ENCODE measurements around the gene ADAMTS3. TPM values are rescaled to one million over a fixed set of nuclear protein-coding genes. Genes with fewer than 3 reads are reported as not detected.

Gene ADAMTS3
- total and polyA plus RNA-seq, 2 donors (not counting 1 experiment from before 2014, with no cell fraction given): not detected

- CTCF ChIA-PET: no interaction called here
- no peak overlapping the region for H3K4me3 ChIP-seq (ENCODE audit: control extremely low read depth in 1 of 5, extremely low read depth in 1 of 5, insufficient read depth in 1 of 5, low read depth in 2 of 5, low read length in 4 of 5)
- POLR2A ChIA-PET: no interaction called here
- no peak for TF ChIP-seq CTCF (IDR thresholded peaks at IDR 0.05)
- no peak for TF ChIP-seq EZH2 (IDR thresholded peaks at IDR 0.05; ENCODE audit: borderline replicate concordance, insufficient read depth, low read depth, low read length, poor library complexity, severe bottlenecking)
- peaks cover 45% of the 10 kb centered on the region for H3K27me3 Mint-ChIP-seq
- no peak overlapping the region for H3K27ac Mint-ChIP-seq
- DNase-seq: no peak
- intact Hi-C loops (cut with micrococcal nuclease): no loop called here
- peaks cover 25% of the 10 kb centered on the region for H3K4me1 Mint-ChIP-seq
- H3K4me1 ChIP-seq (ENCODE audit: control insufficient read depth in 2 of 2, insufficient read depth in 2 of 2, low read length in 2 of 2): peaks cover 17 to 20% of the 10 kb centered on the region in 2 donors
- H2AFZ ChIP-seq (ENCODE audit: insufficient read depth, low read depth, low read length, poor library complexity, severe bottlenecking): no peak overlapping the region
- no peaks in the 10 kb centered on the region for H3K36me3 ChIP-seq (replicated peaks in 1 of 2; ENCODE audit: control extremely low read depth in 1 of 2, control insufficient read depth in 1 of 2, extremely low read depth in 1 of 2, insufficient read depth in 2 of 2, low read length in 1 of 2)
- H3K4me3 Mint-ChIP-seq: no peak overlapping the region
- H3K27ac ChIP-seq (ENCODE audit: low read length in 2 of 2): no peak overlapping the region
- H3K27me3 ChIP-seq (replicated peaks in 1 of 4; ENCODE audit: control extremely low read depth in 1 of 4, control insufficient read depth in 3 of 4, insufficient read depth in 4 of 4, low read length in 3 of 4): peaks cover 0 to 20% (median 10%) of the 10 kb centered on the region in 4 experiments
- WGBS (ENCODE audit: insufficient coverage): 100% methylated on average over 1 of the region's 2 CpGs
- no peak overlapping the region for H3K4me2 ChIP-seq (replicated peaks; ENCODE audit: low read depth, low read length, poor library complexity, severe bottlenecking)
- no peak for ATAC-seq (ENCODE audit: low read depth)
- no peaks in the 10 kb centered on the region for H3K9me3 Mint-ChIP-seq (ENCODE audit: insufficient read depth)
- H3K79me2 ChIP-seq (ENCODE audit: control insufficient read depth, insufficient read depth, low read length): no peaks in the 10 kb centered on the region
- no peaks in the 10 kb centered on the region for H4K20me1 ChIP-seq (ENCODE audit: control insufficient read depth, insufficient read depth, low read length, poor library complexity, severe bottlenecking)
- peaks cover 0 to 4% (median 0%) of the 10 kb centered on the region in 3 donors for H3K9me3 ChIP-seq (ENCODE audit: control extremely low read depth in 1 of 3, control insufficient read depth in 2 of 3, insufficient read depth in 1 of 3, low read length in 2 of 3)
- no peak overlapping the region for H3K9ac ChIP-seq (ENCODE audit: low read length)
Observed at GRCh38 chr4:72566464-72566972, 2.5 kb downstream of the ADAMTS3 start.

- ATAC-seq (ENCODE audit: low read depth): no peak
- H3K27me3 Mint-ChIP-seq: peaks cover 33% of the 10 kb centered on the region
- Histone ChIP-seq H3K9me3 (ENCODE audit: control extremely low read depth in 1 of 3, control insufficient read depth in 2 of 3, insufficient read depth in 1 of 3, low read length in 2 of 3) (peaks cover 0 to 4% (median 0%) of the 10 kb centered on the region in 3 donors), H2AFZ (ENCODE audit: insufficient read depth, low read depth, low read length, poor library complexity, severe bottlenecking) (no peak overlapping the region), H3K79me2 (ENCODE audit: control insufficient read depth, insufficient read depth, low read length) (no peaks in the 10 kb centered on the region), H3K27me3 (replicated peaks in 1 of 4; ENCODE audit: control extremely low read depth in 1 of 4, control insufficient read depth in 3 of 4, insufficient read depth in 4 of 4, low read length in 3 of 4) (peaks cover 0 to 17% (median 9%) of the 10 kb centered on the region in 4 experiments), H4K20me1 (ENCODE audit: control insufficient read depth, insufficient read depth, low read length, poor library complexity, severe bottlenecking) (no peaks in the 10 kb centered on the region), H3K36me3 (replicated peaks in 1 of 2; ENCODE audit: control extremely low read depth in 1 of 2, control insufficient read depth in 1 of 2, extremely low read depth in 1 of 2, insufficient read depth in 2 of 2, low read length in 1 of 2) (no peaks in the 10 kb centered on the region), H3K27ac (ENCODE audit: low read length in 2 of 2) (no peak overlapping the region), H3K4me1 (ENCODE audit: control insufficient read depth in 2 of 2, insufficient read depth in 2 of 2, low read length in 2 of 2) (peaks cover 17 to 20% of the 10 kb centered on the region in 2 donors), H3K4me2 (replicated peaks; ENCODE audit: low read depth, low read length, poor library complexity, severe bottlenecking) (no peak overlapping the region), H3K9ac (ENCODE audit: low read length) (no peak overlapping the region), H3K4me3 (ENCODE audit: control extremely low read depth in 1 of 5, extremely low read depth in 1 of 5, insufficient read depth in 1 of 5, low read depth in 2 of 5, low read length in 4 of 5) (no peak overlapping the region)
- no peak overlapping the region for H3K4me3 Mint-ChIP-seq
- intact Hi-C loops (cut with micrococcal nuclease): no loop called here
- DNase-seq: no peak
- WGBS (ENCODE audit: insufficient coverage): 93% methylated on average over 2 of the region's 2 CpGs
- peaks cover 23% of the 10 kb centered on the region for H3K4me1 Mint-ChIP-seq
- ChIA-PET CTCF (no interaction called here), POLR2A (no interaction called here)
- no peak overlapping the region for H3K27ac Mint-ChIP-seq
- no peaks in the 10 kb centered on the region for H3K9me3 Mint-ChIP-seq (ENCODE audit: insufficient read depth)
- no peak for TF ChIP-seq EZH2 (IDR thresholded peaks at IDR 0.05; ENCODE audit: borderline replicate concordance, insufficient read depth, low read depth, low read length, poor library complexity, severe bottlenecking)
- TF ChIP-seq CTCF (IDR thresholded peaks at IDR 0.05): no peak
Observed at GRCh38 chr4:72564789-72565188, 4.2 kb downstream of the ADAMTS3 start.
